ENCODE measurements around the gene DNAJC11.
"Not testable (repeated sequence)": the region's sequence is repeated elsewhere in the genome, so short reads cannot be mapped to it uniquely, and the experiment has no call there.

DNAJC11 gene

GRCh38 chr1:6701437-6702153 lies at the start of gene DNAJC11:
Gene DNAJC11 (minus strand): TSS chr1:6701816. CDS start chr1:6701800, 16 bp downstream.
- DNase-seq, result peak; percentile 91

GRCh38 chr1:6750490-6750889 lies 48.9 kb upstream of the DNAJC11 start:
- DNase-seq, result no peak

- DNase-seq, result no peak
Observed at GRCh38 chr1:6747674-6748073, 46.1 kb upstream of the DNAJC11 start.

- no peak for DNase-seq
Observed at GRCh38 chr1:6745073-6745472, 43.5 kb upstream of the DNAJC11 start.

GRCh38 chr1:6743189-6744101 lies 41.8 kb upstream of the DNAJC11 start:
- peak; percentile 28 for DNase-seq

- DNase-seq, result not testable (repeated sequence)
Observed at GRCh38 chr1:6742676-6743188, 41.1 kb upstream of the DNAJC11 start.

GRCh38 chr1:6738987-6739676 lies 37.5 kb upstream of the DNAJC11 start:
- no peak for DNase-seq

- no peak for DNase-seq
Observed at GRCh38 chr1:6732942-6733341, 31.3 kb upstream of the DNAJC11 start.

- no peak for DNase-seq
Observed at GRCh38 chr1:6731905-6732304, 30.3 kb upstream of the DNAJC11 start.

GRCh38 chr1:6730880-6731279 lies 29.3 kb upstream of the DNAJC11 start:
- no peak for DNase-seq

GRCh38 chr1:6730473-6730872 lies 28.9 kb upstream of the DNAJC11 start:
- DNase-seq, result no peak

GRCh38 chr1:6727535-6727934 lies 25.9 kb upstream of the DNAJC11 start:
- DNase-seq, result peak; percentile 49

- no peak for DNase-seq
Observed at GRCh38 chr1:6726253-6726652, 24.6 kb upstream of the DNAJC11 start.

- DNase-seq, result no peak
Observed at GRCh38 chr1:6724517-6725141, 23.0 kb upstream of the DNAJC11 start.

- DNase-seq, result no peak
Observed at GRCh38 chr1:6723621-6724428, 22.2 kb upstream of the DNAJC11 start.

- DNase-seq, result no peak
Observed at GRCh38 chr1:6711174-6711573, 9.6 kb upstream of the DNAJC11 start.

GRCh38 chr1:6704746-6705145 lies 3.1 kb upstream of the DNAJC11 start:
- DNase-seq, result no peak

- DNase-seq, result no peak
Observed at GRCh38 chr1:6703016-6703415, 1.4 kb upstream of the DNAJC11 start.

- no peak for DNase-seq
Observed at GRCh38 chr1:6700853-6701436, 671 bp downstream of the DNAJC11 start.

GRCh38 chr1:6699915-6700314 lies 1.7 kb downstream of the DNAJC11 start:
- DNase-seq, result not testable (repeated sequence)

- DNase-seq, result no peak
Observed at GRCh38 chr1:6695868-6696267, 5.7 kb downstream of the DNAJC11 start.

Data from midbrain (tissue), 1 donor.